ENCODE results near the gene KY. TPM values are rescaled to one million over a fixed set of nuclear protein-coding genes. Genes with fewer than 3 reads are reported as not detected.

KY gene
- total and polyA plus RNA-seq, 12 donors = 1.3 to 21.1 (median 6.7) TPM

DNA sequence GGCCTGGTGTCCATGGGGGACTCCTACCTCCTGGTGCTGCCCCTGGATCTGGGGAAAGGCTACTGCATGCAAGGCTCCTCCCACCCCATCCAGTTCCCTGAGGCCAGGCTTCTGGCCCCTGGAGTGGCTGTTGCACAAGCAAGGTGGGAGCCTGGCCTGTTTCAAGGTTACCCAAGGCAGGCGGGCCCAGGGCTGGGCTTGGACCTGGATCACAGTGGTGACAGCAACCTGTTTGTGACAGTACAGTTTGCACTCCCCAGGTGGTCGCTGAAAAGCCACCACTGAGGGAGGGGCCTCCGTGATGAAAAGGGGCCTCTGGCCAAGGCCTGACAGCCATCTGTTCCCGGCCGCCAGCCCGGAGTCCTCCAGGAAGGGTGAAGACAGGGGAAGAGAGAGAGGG, 14.4 kb upstream of the KY start:
- WGBS, 4 donors = 54 to 75% (median 64%) methylated on average over 3 to 6 of the region's 6 CpGs
- Histone ChIP-seq H3K9me3 (replicated peaks in 1 of 3) (no peaks in the 10 kb centered on the region), H3K4me3 (no peak overlapping the region), H3K36me3 (replicated peaks in 1 of 2) (no peaks in the 10 kb centered on the region), H3K4me1 (replicated peaks in 1 of 2) (no peaks in the 10 kb centered on the region), H3K27ac (no peak overlapping the region), H3K27me3 (no peaks in the 10 kb centered on the region)
- TF ChIP-seq CTCF (IDR thresholded peaks at IDR 0.05) (no peak), POLR2A (IDR thresholded peaks at IDR 0.05) (no peak)
- intact Hi-C loops (cut with DNase I) = no loop called here
- peak in 1 of 7 donors; percentile 41 for DNase-seq

GRCh38 chr3:134663721-134664456, 13.1 kb upstream of the KY start:
- no peak for DNase-seq
- no peaks in the 10 kb centered on the region for H3K36me3 ChIP-seq (replicated peaks in 1 of 2)
- H3K27ac ChIP-seq = no peak overlapping the region
- WGBS, 4 donors = 74 to 84% (median 79%) methylated on average over 5 to 7 of the region's 7 CpGs
- no peaks in the 10 kb centered on the region for H3K27me3 ChIP-seq
- intact Hi-C loops (cut with DNase I) = no loop called here
- no peak overlapping the region for H3K4me3 ChIP-seq
- H3K4me1 ChIP-seq (replicated peaks in 1 of 2) = no peaks in the 10 kb centered on the region
- no peaks in the 10 kb centered on the region for H3K9me3 ChIP-seq (replicated peaks in 1 of 3)
- TF ChIP-seq CTCF (IDR thresholded peaks at IDR 0.05) (no peak), POLR2A (IDR thresholded peaks at IDR 0.05) (no peak)

DNA sequence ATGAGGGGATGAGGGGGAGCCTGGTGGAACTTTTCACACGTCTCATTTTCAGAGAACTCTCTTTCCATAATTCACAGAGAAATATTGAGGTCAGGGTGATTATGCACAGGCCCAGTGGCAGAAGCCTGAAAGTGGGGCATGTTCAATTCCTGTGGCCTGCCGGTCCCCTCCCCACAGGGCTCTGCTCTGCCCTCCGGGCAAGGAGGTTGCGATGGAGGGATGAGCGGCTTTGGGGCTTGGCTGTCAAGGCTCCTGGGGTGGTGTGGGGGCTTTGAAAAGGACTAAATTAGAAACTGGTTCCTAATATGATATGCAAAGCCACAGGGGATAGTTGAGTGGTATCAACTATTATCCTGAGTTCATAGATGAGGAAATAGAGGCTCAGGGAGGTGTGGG, 9.2 kb upstream of the KY start:
- Histone ChIP-seq H3K4me1 (replicated peaks in 1 of 2) (no peaks in the 10 kb centered on the region), H3K36me3 (replicated peaks in 1 of 2) (no peaks in the 10 kb centered on the region), H3K27me3 (no peaks in the 10 kb centered on the region), H3K9me3 (replicated peaks in 1 of 3) (no peaks in the 10 kb centered on the region), H3K4me3 (no peak overlapping the region), H3K27ac (no peak overlapping the region)
- DNase-seq = no peak
- WGBS, 4 donors = 90 to 94% (median 92%) methylated on average over 5 of the region's 5 CpGs
- intact Hi-C loops (cut with DNase I) = no loop called here
- no peak for TF ChIP-seq POLR2A (IDR thresholded peaks at IDR 0.05)
- TF ChIP-seq CTCF (IDR thresholded peaks at IDR 0.05) = no peak

DNA sequence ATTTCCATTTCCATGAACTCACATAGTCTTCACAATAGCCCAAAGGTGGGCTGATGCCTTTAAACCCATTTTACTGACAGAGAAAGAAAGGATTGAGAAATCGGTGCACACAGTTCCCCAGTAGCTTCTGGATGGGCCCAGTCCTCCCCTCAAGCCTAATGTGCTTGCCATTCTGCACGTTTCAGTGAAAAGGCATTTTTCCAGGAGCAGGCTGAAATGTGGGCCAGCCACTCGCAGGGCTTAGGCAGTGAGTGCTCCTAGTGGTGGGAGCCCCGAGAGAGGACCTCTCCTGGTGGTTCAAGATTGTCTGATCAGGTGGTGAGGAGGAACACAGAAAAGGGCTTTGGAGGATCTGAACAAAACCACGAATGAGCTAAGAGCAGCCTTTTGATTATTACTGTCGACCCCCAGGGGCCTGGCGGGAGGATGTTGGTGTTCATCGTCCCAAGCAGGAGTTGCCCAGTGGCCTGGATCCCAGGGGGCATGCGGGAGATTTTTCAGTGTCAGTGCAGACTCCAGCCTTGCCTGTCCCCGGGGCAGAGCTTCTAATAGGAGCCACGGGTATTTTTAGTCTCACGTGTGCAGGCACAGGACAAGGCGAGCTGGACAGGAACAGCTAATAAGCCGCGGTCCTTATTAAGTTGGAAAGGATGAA, 8.7 kb upstream of the KY start:
- no peak for TF ChIP-seq POLR2A (IDR thresholded peaks at IDR 0.05)
- TF ChIP-seq CTCF (IDR thresholded peaks at IDR 0.05) = no peak
- Histone ChIP-seq H3K4me3 (no peak overlapping the region), H3K36me3 (replicated peaks in 1 of 2) (no peaks in the 10 kb centered on the region), H3K4me1 (replicated peaks in 1 of 2) (no peaks in the 10 kb centered on the region), H3K27ac (no peak overlapping the region), H3K9me3 (replicated peaks in 1 of 3) (no peaks in the 10 kb centered on the region), H3K27me3 (no peaks in the 10 kb centered on the region)
- no peak for DNase-seq
- 80 to 89% (median 84%) methylated on average over 15 of the region's 15 CpGs for WGBS, 4 donors
- intact Hi-C loops (cut with DNase I) = no loop called here

Measured in adrenal gland (tissue), 12 donors.